ENCODE data around the gene LAMB3. TPM values are rescaled to one million over a fixed set of nuclear protein-coding genes. Genes with fewer than 3 reads are reported as not detected.

LAMB3 gene
- polyA plus RNA-seq, 1 donor from 2014 or later = 5.8 TPM

DNA sequence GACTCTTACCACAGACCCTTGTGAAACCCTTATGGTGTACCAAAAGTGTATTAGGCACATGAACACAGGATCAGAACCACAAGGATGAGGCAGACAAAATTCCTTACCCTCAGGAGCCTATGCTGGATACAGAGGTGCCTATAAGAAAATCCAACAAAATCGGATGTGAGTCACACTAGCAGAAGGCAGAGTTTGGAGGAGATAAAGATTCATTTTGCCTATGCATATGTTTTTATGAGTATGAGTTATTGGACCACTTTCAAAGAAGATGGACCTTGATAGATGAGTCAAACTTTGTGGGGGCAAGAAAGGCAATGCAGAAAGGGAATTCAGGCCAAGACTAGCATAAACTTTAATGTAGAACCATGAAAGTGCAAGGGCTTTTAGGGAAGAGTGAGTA, 51.7 kb downstream of the LAMB3 start:
- Histone ChIP-seq H3K9me3 (ENCODE audit: low read length) (no peaks in the 10 kb centered on the region), H2AFZ (ENCODE audit: low read depth, low read length) (no peak overlapping the region), H3K27ac (ENCODE audit: low read length) (no peak overlapping the region), H3K9ac (ENCODE audit: low read length) (no peak overlapping the region), H3K27me3 (ENCODE audit: insufficient read depth, low read depth, low read length) (no peaks in the 10 kb centered on the region), H4K20me1 (ENCODE audit: insufficient read depth) (no peaks in the 10 kb centered on the region), H3F3A (ENCODE audit: insufficient read depth, low read length, poor library complexity, severe bottlenecking) (no peaks in the 10 kb centered on the region), H3K36me3 (ENCODE audit: insufficient read depth, low read length) (no peaks in the 10 kb centered on the region), H3K9me2 (ENCODE audit: insufficient read depth, low read length) (no peaks in the 10 kb centered on the region), H3K79me2 (replicated peaks; ENCODE audit: insufficient read depth, low read length) (no peaks in the 10 kb centered on the region), H3K4me3 (ENCODE audit: low read length) (no peak overlapping the region), H3K4me2 (ENCODE audit: low read length) (no peak overlapping the region)
- TF ChIP-seq MXI1 (conservative IDR thresholded peaks at IDR 0.05; ENCODE audit: poor library complexity, severe bottlenecking) = no peak
- TF ChIP-seq SMC3 (conservative IDR thresholded peaks at IDR 0.05; ENCODE audit: poor library complexity) = no peak
- TF ChIP-seq, protein P1, sequence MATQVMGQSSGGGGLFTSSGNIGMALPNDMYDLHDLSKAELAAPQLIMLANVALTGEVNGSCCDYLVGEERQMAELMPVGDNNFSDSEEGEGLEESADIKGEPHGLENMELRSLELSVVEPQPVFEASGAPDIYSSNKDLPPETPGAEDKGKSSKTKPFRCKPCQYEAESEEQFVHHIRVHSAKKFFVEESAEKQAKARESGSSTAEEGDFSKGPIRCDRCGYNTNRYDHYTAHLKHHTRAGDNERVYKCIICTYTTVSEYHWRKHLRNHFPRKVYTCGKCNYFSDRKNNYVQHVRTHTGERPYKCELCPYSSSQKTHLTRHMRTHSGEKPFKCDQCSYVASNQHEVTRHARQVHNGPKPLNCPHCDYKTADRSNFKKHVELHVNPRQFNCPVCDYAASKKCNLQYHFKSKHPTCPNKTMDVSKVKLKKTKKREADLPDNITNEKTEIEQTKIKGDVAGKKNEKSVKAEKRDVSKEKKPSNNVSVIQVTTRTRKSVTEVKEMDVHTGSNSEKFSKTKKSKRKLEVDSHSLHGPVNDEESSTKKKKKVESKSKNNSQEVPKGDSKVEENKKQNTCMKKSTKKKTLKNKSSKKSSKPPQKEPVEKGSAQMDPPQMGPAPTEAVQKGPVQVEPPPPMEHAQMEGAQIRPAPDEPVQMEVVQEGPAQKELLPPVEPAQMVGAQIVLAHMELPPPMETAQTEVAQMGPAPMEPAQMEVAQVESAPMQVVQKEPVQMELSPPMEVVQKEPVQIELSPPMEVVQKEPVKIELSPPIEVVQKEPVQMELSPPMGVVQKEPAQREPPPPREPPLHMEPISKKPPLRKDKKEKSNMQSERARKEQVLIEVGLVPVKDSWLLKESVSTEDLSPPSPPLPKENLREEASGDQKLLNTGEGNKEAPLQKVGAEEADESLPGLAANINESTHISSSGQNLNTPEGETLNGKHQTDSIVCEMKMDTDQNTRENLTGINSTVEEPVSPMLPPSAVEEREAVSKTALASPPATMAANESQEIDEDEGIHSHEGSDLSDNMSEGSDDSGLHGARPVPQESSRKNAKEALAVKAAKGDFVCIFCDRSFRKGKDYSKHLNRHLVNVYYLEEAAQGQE (IDR thresholded peaks at IDR 0.05; ENCODE audit: borderline replicate concordance) = no peak
- no peak for TF ChIP-seq EZH2 (IDR thresholded peaks at IDR 0.05; ENCODE audit: borderline replicate concordance, insufficient read depth, low read length, poor library complexity, severe bottlenecking)
- TF ChIP-seq EP300 (conservative IDR thresholded peaks at IDR 0.05; ENCODE audit: poor library complexity, severe bottlenecking) = no peak
- TF ChIP-seq TAF1 (IDR thresholded peaks at IDR 0.05; ENCODE audit: low read depth) = no peak
- no peak for TF ChIP-seq RAD21 (conservative IDR thresholded peaks at IDR 0.05)
- TF ChIP-seq POLR2AphosphoS5 (IDR thresholded peaks at IDR 0.05) = no peak
- TF ChIP-seq, protein P2, sequence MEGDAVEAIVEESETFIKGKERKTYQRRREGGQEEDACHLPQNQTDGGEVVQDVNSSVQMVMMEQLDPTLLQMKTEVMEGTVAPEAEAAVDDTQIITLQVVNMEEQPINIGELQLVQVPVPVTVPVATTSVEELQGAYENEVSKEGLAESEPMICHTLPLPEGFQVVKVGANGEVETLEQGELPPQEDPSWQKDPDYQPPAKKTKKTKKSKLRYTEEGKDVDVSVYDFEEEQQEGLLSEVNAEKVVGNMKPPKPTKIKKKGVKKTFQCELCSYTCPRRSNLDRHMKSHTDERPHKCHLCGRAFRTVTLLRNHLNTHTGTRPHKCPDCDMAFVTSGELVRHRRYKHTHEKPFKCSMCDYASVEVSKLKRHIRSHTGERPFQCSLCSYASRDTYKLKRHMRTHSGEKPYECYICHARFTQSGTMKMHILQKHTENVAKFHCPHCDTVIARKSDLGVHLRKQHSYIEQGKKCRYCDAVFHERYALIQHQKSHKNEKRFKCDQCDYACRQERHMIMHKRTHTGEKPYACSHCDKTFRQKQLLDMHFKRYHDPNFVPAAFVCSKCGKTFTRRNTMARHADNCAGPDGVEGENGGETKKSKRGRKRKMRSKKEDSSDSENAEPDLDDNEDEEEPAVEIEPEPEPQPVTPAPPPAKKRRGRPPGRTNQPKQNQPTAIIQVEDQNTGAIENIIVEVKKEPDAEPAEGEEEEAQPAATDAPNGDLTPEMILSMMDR (IDR thresholded peaks at IDR 0.05; ENCODE audit: poor library complexity, severe bottlenecking) = no peak

DNA sequence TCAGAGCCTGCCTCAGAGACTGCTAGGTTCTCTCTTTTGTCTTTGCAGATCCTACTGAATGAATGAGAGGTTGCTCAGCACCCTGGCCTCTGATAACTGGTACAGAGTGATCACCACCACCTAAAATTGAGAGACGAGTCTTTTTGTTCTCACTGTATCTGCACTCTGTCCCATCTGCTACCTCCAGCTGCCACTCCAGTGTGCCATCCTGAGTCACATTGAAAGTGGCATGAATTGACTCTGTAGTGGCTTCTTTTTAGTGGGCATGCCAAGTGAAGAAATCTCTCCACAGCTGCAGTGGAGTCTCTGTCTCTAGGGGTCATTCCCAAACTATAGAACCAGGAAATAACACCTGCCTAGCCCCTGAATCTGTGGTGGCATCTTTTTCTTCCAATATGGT, 54.0 kb downstream of the LAMB3 start:
- no peaks in the 10 kb centered on the region for H3K9me2 ChIP-seq (ENCODE audit: insufficient read depth, low read length)
- H3K27ac ChIP-seq (ENCODE audit: low read length) = no peak overlapping the region
- H3K9ac ChIP-seq (ENCODE audit: low read length) = no peak overlapping the region
- H3K36me3 ChIP-seq (ENCODE audit: insufficient read depth, low read length) = no peaks in the 10 kb centered on the region
- H3K4me3 ChIP-seq (ENCODE audit: low read length) = no peak overlapping the region
- no peaks in the 10 kb centered on the region for H3K27me3 ChIP-seq (ENCODE audit: insufficient read depth, low read depth, low read length)
- H3K4me2 ChIP-seq (ENCODE audit: low read length) = no peak overlapping the region
- H3F3A ChIP-seq (ENCODE audit: insufficient read depth, low read length, poor library complexity, severe bottlenecking) = no peaks in the 10 kb centered on the region
- no peak overlapping the region for H2AFZ ChIP-seq (ENCODE audit: low read depth, low read length)
- H3K9me3 ChIP-seq (ENCODE audit: low read length) = no peaks in the 10 kb centered on the region
- TF ChIP-seq EP300 (conservative IDR thresholded peaks at IDR 0.05; ENCODE audit: poor library complexity, severe bottlenecking) (no peak), RAD21 (conservative IDR thresholded peaks at IDR 0.05) (no peak), SMC3 (conservative IDR thresholded peaks at IDR 0.05; ENCODE audit: poor library complexity) (no peak)
- TF ChIP-seq, protein P1 (IDR thresholded peaks at IDR 0.05; ENCODE audit: borderline replicate concordance) = no peak
- TF ChIP-seq, protein P2 (IDR thresholded peaks at IDR 0.05; ENCODE audit: poor library complexity, severe bottlenecking) = no peak
- H3K79me2 ChIP-seq (replicated peaks; ENCODE audit: insufficient read depth, low read length) = no peaks in the 10 kb centered on the region
- no peaks in the 10 kb centered on the region for H4K20me1 ChIP-seq (ENCODE audit: insufficient read depth)
